Sigmoid colon (tissue), 4 donors: Measurements from ENCODE around the gene DCP1A.

ENCODE experiments used
- POLR2A ChIP-seq, 2 donors: fragments of 450-650 bp; IDR thresholded peaks; one replicate each; pipeline ENCODE4 v1.6.1; 2016; ENCODE audit warnings: antibody characterized with exemption in 2 of 2, mild to moderate bottlenecking in 2 of 2, moderate library complexity in 2 of 2
- POLR2AphosphoS5 ChIP-seq, 4 donors: sonication (generic); formaldehyde crosslinking; IDR thresholded peaks; one replicate each; pipeline ENCODE4 v1.6.1; 2017; ENCODE audit warnings: antibody characterized with exemption in 4 of 4
- TF ChIP-seq, protein P1 (sequence below), 4 experiments: fragments of 450-650 bp in 3 of 4; fragments of 200-600 bp in 1 of 4; IDR thresholded peaks; one replicate each; pipeline ENCODE4 v1.5.1; 2016 to 2019; ENCODE audit warnings: antibody characterized with exemption in 4 of 4, mild to moderate bottlenecking in 3 of 4, moderate library complexity in 2 of 4

DNA sequence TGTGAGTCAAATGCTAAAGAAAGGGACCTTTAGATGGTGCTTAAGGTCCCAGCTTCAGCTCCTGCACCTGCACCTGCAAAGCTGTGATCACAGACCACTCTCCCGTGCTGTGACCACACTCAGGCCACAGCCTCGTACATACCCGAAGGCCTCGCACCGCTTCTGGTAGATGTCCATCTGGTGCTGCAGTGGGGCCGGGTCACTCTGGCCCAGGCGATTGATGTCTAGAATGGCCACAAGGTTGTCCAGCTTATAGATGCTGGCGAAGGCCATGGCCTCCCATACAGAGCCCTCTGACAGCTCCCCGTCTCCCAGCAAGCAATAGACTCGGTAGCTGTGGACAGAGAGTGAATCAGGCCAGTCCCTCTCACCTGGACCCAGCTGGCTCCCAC lies 112.5 kb downstream of the DCP1A start:
- TF ChIP-seq, protein P1, sequence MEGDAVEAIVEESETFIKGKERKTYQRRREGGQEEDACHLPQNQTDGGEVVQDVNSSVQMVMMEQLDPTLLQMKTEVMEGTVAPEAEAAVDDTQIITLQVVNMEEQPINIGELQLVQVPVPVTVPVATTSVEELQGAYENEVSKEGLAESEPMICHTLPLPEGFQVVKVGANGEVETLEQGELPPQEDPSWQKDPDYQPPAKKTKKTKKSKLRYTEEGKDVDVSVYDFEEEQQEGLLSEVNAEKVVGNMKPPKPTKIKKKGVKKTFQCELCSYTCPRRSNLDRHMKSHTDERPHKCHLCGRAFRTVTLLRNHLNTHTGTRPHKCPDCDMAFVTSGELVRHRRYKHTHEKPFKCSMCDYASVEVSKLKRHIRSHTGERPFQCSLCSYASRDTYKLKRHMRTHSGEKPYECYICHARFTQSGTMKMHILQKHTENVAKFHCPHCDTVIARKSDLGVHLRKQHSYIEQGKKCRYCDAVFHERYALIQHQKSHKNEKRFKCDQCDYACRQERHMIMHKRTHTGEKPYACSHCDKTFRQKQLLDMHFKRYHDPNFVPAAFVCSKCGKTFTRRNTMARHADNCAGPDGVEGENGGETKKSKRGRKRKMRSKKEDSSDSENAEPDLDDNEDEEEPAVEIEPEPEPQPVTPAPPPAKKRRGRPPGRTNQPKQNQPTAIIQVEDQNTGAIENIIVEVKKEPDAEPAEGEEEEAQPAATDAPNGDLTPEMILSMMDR (IDR thresholded peaks at IDR 0.05): no peak
- TF ChIP-seq POLR2A (IDR thresholded peaks at IDR 0.05) (no peak), POLR2AphosphoS5 (IDR thresholded peaks at IDR 0.05) (no peak)
